K562 (cell line): ENCODE results near the gene NEURL2. TPM values are rescaled to one million over a fixed set of nuclear protein-coding genes. Genes with fewer than 3 reads are reported as not detected.

Experiments
- ARNT ChIP-seq, 2 experiments: fragments of 450-650 bp; IDR thresholded peaks; 2 replicates each; pipeline ENCODE4 v1.6.1; 2016; ENCODE audit warnings: mild to moderate bottlenecking in 1 of 2
- FOXK2 ChIP-seq, 2 experiments: fragments of 450-650 bp; IDR thresholded peaks in 1 of 2; conservative IDR thresholded peaks in 1 of 2; 2 replicates each; pipeline ENCODE4 v1.6.1; 2016; ENCODE audit warnings: low read depth in 2 of 2, mild to moderate bottlenecking in 1 of 2
- HOMEZ ChIP-seq: fragments of 250-450 bp; sonication (Bioruptor Pico); IDR thresholded peaks from 2 replicates; pipeline ENCODE4 v1.4.0; 2020; ENCODE audit warnings: mild to moderate bottlenecking, moderate library complexity
- RBM17 ChIP-seq: fragments of 200-400 bp; formaldehyde crosslinking; IDR thresholded peaks from 2 replicates; pipeline ENCODE4 v1.6.1; 2017; ENCODE audit warnings: low read depth, mild to moderate bottlenecking, low read length, borderline replicate concordance
- SIRT6 ChIP-seq: IDR thresholded peaks from one replicate; pipeline ENCODE4 v1.6.1; 2012; ENCODE audit warnings: low read depth, mild to moderate bottlenecking, control low read depth, inconsistent platforms, low read length, moderate library complexity
- SRSF1 ChIP-seq: fragments of 200-400 bp; formaldehyde crosslinking; IDR thresholded peaks from 2 replicates; pipeline ENCODE4 v1.6.1; 2017; ENCODE audit warnings: mild to moderate bottlenecking, low read depth, low read length, moderate library complexity
- WHSC1 ChIP-seq: IDR thresholded peaks from one replicate; pipeline ENCODE4 v1.6.1; 2012; ENCODE audit warnings: low read length, control low read depth, inconsistent platforms
- ZBTB11 ChIP-seq, 3 experiments: fragments of 200-800 bp in 1 of 3; fragments of 250-450 bp in 1 of 3; fragments of 450-650 bp in 1 of 3; sonication (Bioruptor Pico) in 1 of 3; sonication (Bioruptor generic) in 1 of 3; formaldehyde crosslinking in 1 of 3; IDR thresholded peaks; 2 replicates each; pipeline versions ENCODE4 v1.6.1 to v1.8.0; 2016 to 2022; ENCODE audit warnings: mild to moderate bottlenecking in 2 of 3, missing genetic modification characterization in 2 of 3, missing compliant biosample characterization in 1 of 3, moderate library complexity in 1 of 3
- ZFX ChIP-seq: sonication (generic); formaldehyde crosslinking; IDR thresholded peaks from 2 replicates; pipeline ENCODE4 v1.8.0; 2022; ENCODE audit warnings: mild to moderate bottlenecking, missing genetic modification reagents, moderate library complexity
- ZNF318 ChIP-seq, 2 experiments: fragments of 450-650 bp; IDR thresholded peaks; 2 replicates each; pipeline ENCODE4 v1.6.1; 2016; ENCODE audit warnings: mild to moderate bottlenecking in 2 of 2, borderline replicate concordance in 1 of 2, low read depth in 1 of 2, moderate library complexity in 1 of 2
- ZNF561 ChIP-seq: fragments of 450-650 bp; formaldehyde crosslinking; conservative IDR thresholded peaks from 2 replicates; pipeline ENCODE4 v1.4.0; 2020; ENCODE audit warnings: mild to moderate bottlenecking, moderate library complexity
- ZNF584 ChIP-seq: fragments of 200-800 bp; sonication (Bioruptor generic); IDR thresholded peaks from 2 replicates; pipeline ENCODE4 v1.6.1; 2016; ENCODE audit warnings: low read depth, mild to moderate bottlenecking, missing genetic modification characterization, missing compliant biosample characterization
- ZNF717 ChIP-seq: fragments of 250-450 bp; sonication (Bioruptor Pico); IDR thresholded peaks from 2 replicates; pipeline ENCODE4 v1.5.0; 2021
- polyA plus RNA-seq, 8 experiments: library from polyadenylated mRNA; depleted of rRNA in 4 of 8; stranded (reverse) in 5 of 8; unstranded in 3 of 8; fragments of >200 nt; fragmentation: Nextera tagmentation in 2 of 8; fragmentation: Illumina TruSeq in 1 of 8; extraction: Ambion mirVana in 2 of 8; extraction: Trizol in 1 of 8; gene quantifications; 2 replicates each; pipeline versions ENCODE4 v1.2.1 to v1.2.3, GENCODE V29; 2011 to 2014; ENCODE audit warnings: inconsistent platforms in 1 of 8, missing spikeins in 1 of 8
- total RNA-seq, 7 experiments: library from RNA; depleted of rRNA in 6 of 7; stranded (reverse); fragments of >200 nt in 6 of 7; fragmentation: Illumina TruSeq in 2 of 7; extraction: Trizol in 2 of 7; gene quantifications; 2 replicates each; pipeline versions ENCODE4 v1.2.1 to v1.2.3, GENCODE V29; 2011 to 2021; ENCODE audit warnings: low replicate concordance in 1 of 7

NEURL2 gene
- total and polyA plus RNA-seq, 9 of the 15 experiments (the other 6 are each of a cell fraction or from before 2014, with no cell fraction given), result 0.22 to 1.9 (median 0.50) TPM; not detected in 1

GRCh38 chr20:45857114-45857881 is 33.7 kb downstream of the NEURL2 start, which contains the start of the genes ACOT8 and ZSWIM3 (continued):
- no peak for TF ChIP-seq ZNF318 (IDR thresholded peaks at IDR 0.05; ENCODE audit: borderline replicate concordance in 1 of 2, low read depth in 1 of 2)
- no peak for TF ChIP-seq SRSF1
- TF ChIP-seq ZNF561 (CRISPR knock-in tag), result no peak
- peak in 2 of 3 experiments; percentile 41 to 78; a peak in 2 of 6 replicates for TF ChIP-seq ZBTB11 (CRISPR knock-in tag; IDR thresholded peaks at IDR 0.05)
- TF ChIP-seq ZNF717 (CRISPR knock-in tag), result no peak
- no peak for TF ChIP-seq WHSC1
- no peak for TF ChIP-seq HOMEZ (CRISPR knock-in tag)
- no peak for TF ChIP-seq RBM17
- no peak for TF ChIP-seq SIRT6
- peak; percentile 75 for TF ChIP-seq ZFX (CRISPR knock-in tag)
- no peak for TF ChIP-seq ARNT (IDR thresholded peaks at IDR 0.05)
- TF ChIP-seq FOXK2 (conservative IDR thresholded peaks at IDR 0.05 in 1 of 2, IDR thresholded peaks at IDR 0.05 in 1 of 2; ENCODE audit: low read depth in 2 of 2), result peak; percentile 73 to 82; a peak in 3 of 4 replicates
- TF ChIP-seq ZNF584 (CRISPR knock-in tag), result 0 out of 2 replicates have a peak, but pooled peaks have one; percentile 28
